ENCODE measurements around the gene HOXB9. TPM values are rescaled to one million over a fixed set of nuclear protein-coding genes. Genes with fewer than 3 reads are reported as not detected.

The HOXB9 gene
- total RNA-seq, 1 experiment from 2014 or later = 0.11 TPM

GRCh38 chr17:48605409-48605919 lies 20.7 kb downstream of the HOXB9 start:
- H3K4me3 ChIP-seq = no peak overlapping the region
- H3K4me1 ChIP-seq (replicated peaks) = peaks cover 21% of the 10 kb centered on the region
- no peak for DNase-seq (ENCODE audit: low read depth in 1 of 2, low spot score in 2 of 2)
- H3K27me3 ChIP-seq (replicated peaks) = peaks cover 15% of the 10 kb centered on the region
- H3K27ac ChIP-seq = no peak overlapping the region
- no peaks in the 10 kb centered on the region for H3K9me3 ChIP-seq (replicated peaks)
- peaks cover 7% of the 10 kb centered on the region for H3K36me3 ChIP-seq

- Histone ChIP-seq H3K4me3 (peak within 1 kb of the TSS; percentile 43), H3K27ac (peak within 1 kb of the TSS; percentile 25; the same call in 1 of the 2 replicates)
These were observed 21.3 kb downstream of the HOXB9 start, which contains the start of gene HOXB6 for GRCh38 chr17:48604770-48605329. Gene HOXB6 (minus strand): TSS chr17:48604986. CDS start chr17:48598150, 6,836 bp downstream.

GRCh38 chr17:48603959-48604769 lies 22.0 kb downstream of the HOXB9 start:
- Histone ChIP-seq H3K4me3 (peak overlapping the region; percentile 43), H3K27me3 (replicated peaks) (peaks cover 15% of the 10 kb centered on the region), H3K27ac (peak overlapping the region; percentile 25; the same call in 1 of the 2 replicates), H3K9me3 (replicated peaks) (no peaks in the 10 kb centered on the region), H3K36me3 (peaks cover 7% of the 10 kb centered on the region), H3K4me1 (replicated peaks) (peaks cover 14% of the 10 kb centered on the region)
- DNase-seq (ENCODE audit: low read depth in 1 of 2, low spot score in 2 of 2) = peak in 1 of 2 experiments; percentile 73

More at GRCh38 chr17:48604770-48605329, 21.3 kb downstream of the HOXB9 start, which contains the start of gene HOXB6:
- peaks cover 15% of the 10 kb centered on the region for H3K27me3 ChIP-seq (replicated peaks)
- H3K4me1 ChIP-seq (replicated peaks) = peaks cover 20% of the 10 kb centered on the region
- no peaks in the 10 kb centered on the region for H3K9me3 ChIP-seq (replicated peaks)
- DNase-seq (ENCODE audit: low read depth in 1 of 2, low spot score in 2 of 2) = no peak
- H3K36me3 ChIP-seq = peaks cover 7% of the 10 kb centered on the region

GRCh38 chr17:48601539-48602425 lies 24.4 kb downstream of the HOXB9 start:
- no peaks in the 10 kb centered on the region for H3K9me3 ChIP-seq (replicated peaks)
- H3K4me1 ChIP-seq (replicated peaks) = peaks cover 29% of the 10 kb centered on the region
- no peak overlapping the region for H3K4me3 ChIP-seq
- DNase-seq (ENCODE audit: low read depth in 1 of 2, low spot score in 2 of 2) = no peak
- H3K36me3 ChIP-seq = 0 out of 2 replicates have a peak, but pooled peaks cover 3% of the 10 kb centered on the region
- no peak overlapping the region for H3K27ac ChIP-seq
- H3K27me3 ChIP-seq (replicated peaks) = peaks cover 22% of the 10 kb centered on the region

GRCh38 chr17:48601207-48601538 lies 25.0 kb downstream of the HOXB9 start:
- Histone ChIP-seq H3K27me3 (replicated peaks) (peaks cover 22% of the 10 kb centered on the region), H3K9me3 (replicated peaks) (no peaks in the 10 kb centered on the region), H3K4me3 (no peak overlapping the region), H3K36me3 (peaks cover 5% of the 10 kb centered on the region), H3K27ac (no peak overlapping the region), H3K4me1 (replicated peaks) (peaks cover 29% of the 10 kb centered on the region)
- DNase-seq (ENCODE audit: low read depth in 1 of 2, low spot score in 2 of 2) = no peak

- H3K27me3 ChIP-seq (replicated peaks) = peaks cover 22% of the 10 kb centered on the region
These were observed 25.7 kb downstream of the HOXB9 start for GRCh38 chr17:48600244-48601098.

GRCh38 chr17:48599354-48599753 lies 26.8 kb downstream of the HOXB9 start:
- Histone ChIP-seq H3K9me3 (replicated peaks) (no peaks in the 10 kb centered on the region), H3K27me3 (replicated peaks) (peaks cover 22% of the 10 kb centered on the region), H3K4me3 (no peak overlapping the region), H3K36me3 (peaks cover 8% of the 10 kb centered on the region), H3K4me1 (replicated peaks) (peaks cover 25% of the 10 kb centered on the region), H3K27ac (no peak overlapping the region)
- no peak for DNase-seq (ENCODE audit: low read depth in 1 of 2, low spot score in 2 of 2)

More at GRCh38 chr17:48600244-48601098, 25.7 kb downstream of the HOXB9 start:
- Histone ChIP-seq H3K9me3 (replicated peaks) (no peaks in the 10 kb centered on the region), H3K4me1 (replicated peaks) (peaks cover 29% of the 10 kb centered on the region), H3K36me3 (peaks cover 8% of the 10 kb centered on the region), H3K4me3 (no peak overlapping the region), H3K27ac (no peak overlapping the region)
- no peak for DNase-seq (ENCODE audit: low read depth in 1 of 2, low spot score in 2 of 2)

- no peak overlapping the region for H3K4me3 ChIP-seq
- H3K4me1 ChIP-seq (replicated peaks) = peaks cover 29% of the 10 kb centered on the region
- H3K27ac ChIP-seq = no peak overlapping the region
- H3K36me3 ChIP-seq = peaks cover 8% of the 10 kb centered on the region
- no peaks in the 10 kb centered on the region for H3K9me3 ChIP-seq (replicated peaks)
- no peak for DNase-seq (ENCODE audit: low read depth in 1 of 2, low spot score in 2 of 2)
- peaks cover 17% of the 10 kb centered on the region for H3K27me3 ChIP-seq (replicated peaks)
These were observed 27.4 kb downstream of the HOXB9 start for GRCh38 chr17:48598736-48599135.

GRCh38 chr17:48597778-48598631 lies 28.2 kb downstream of the HOXB9 start:
- Histone ChIP-seq H3K4me1 (replicated peaks) (peaks cover 32% of the 10 kb centered on the region), H3K27ac (no peak overlapping the region), H3K9me3 (replicated peaks) (no peaks in the 10 kb centered on the region), H3K4me3 (peak overlapping the region; percentile 48), H3K36me3 (peaks cover 11% of the 10 kb centered on the region), H3K27me3 (replicated peaks) (peaks cover 13% of the 10 kb centered on the region)
- peak in 1 of 2 experiments; percentile 75 for DNase-seq (ENCODE audit: low read depth in 1 of 2, low spot score in 2 of 2)

- H3K27me3 ChIP-seq (replicated peaks) = peaks cover 9% of the 10 kb centered on the region
- peaks cover 11% of the 10 kb centered on the region for H3K36me3 ChIP-seq
- no peaks in the 10 kb centered on the region for H3K9me3 ChIP-seq (replicated peaks)
- DNase-seq (ENCODE audit: low read depth in 1 of 2, low spot score in 2 of 2) = no peak
- H3K27ac ChIP-seq = no peak overlapping the region
- H3K4me3 ChIP-seq = peak overlapping the region; percentile 48
- peaks cover 28% of the 10 kb centered on the region for H3K4me1 ChIP-seq (replicated peaks)
These were observed 28.7 kb downstream of the HOXB9 start for GRCh38 chr17:48597528-48597777.

- H3K9me3 ChIP-seq (replicated peaks) = no peaks in the 10 kb centered on the region
- peaks cover 26% of the 10 kb centered on the region for H3K4me1 ChIP-seq (replicated peaks)
- H3K4me3 ChIP-seq = peak overlapping the region; percentile 48
- H3K27ac ChIP-seq = no peak overlapping the region
- peaks cover 7% of the 10 kb centered on the region for H3K27me3 ChIP-seq (replicated peaks)
- peaks cover 11% of the 10 kb centered on the region for H3K36me3 ChIP-seq
- DNase-seq (ENCODE audit: low read depth in 1 of 2, low spot score in 2 of 2) = no peak
These were observed 29.2 kb downstream of the HOXB9 start for GRCh38 chr17:48596735-48597527.

All from SJSA1 (cell line).